NCI-H128 (cell line): ENCODE results near the gene DOCK11.
"Not testable (repeated sequence)": the region's sequence is repeated elsewhere in the genome, so short reads cannot be mapped to it uniquely, and the experiment has no call there.

Experiments
- DNase-seq: peaks from one replicate; lab custom pipeline; 2025; ENCODE audit not compliant: unreplicated experiment; lab: John Stamatoyannopoulos, UW

The DOCK11 gene

GRCh38 chrX:118730500-118731247 lies 235.1 kb downstream of the DOCK11 start:
- no peak for DNase-seq

DNA sequence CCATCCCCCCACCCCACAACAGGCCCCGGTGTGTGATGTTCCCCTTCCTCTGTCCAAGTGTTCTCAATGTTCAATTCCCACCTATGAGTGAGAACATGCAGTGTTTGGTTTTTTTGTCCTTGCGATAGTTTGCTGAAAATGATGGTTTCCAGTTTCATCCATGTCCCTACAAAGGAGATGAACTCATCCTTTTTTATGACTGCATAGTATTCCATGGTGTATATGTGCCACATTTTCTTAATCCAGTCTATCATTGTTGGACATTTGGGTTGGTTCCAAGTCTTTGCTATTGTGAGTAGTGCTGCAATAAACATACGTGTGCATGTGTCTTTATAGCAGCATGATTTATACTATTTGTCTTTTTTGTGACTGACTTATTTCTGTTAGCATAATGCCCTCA lies 236.9 kb downstream of the DOCK11 start:
- not testable (repeated sequence) for DNase-seq

- no peak for DNase-seq
These were observed 239.3 kb downstream of the DOCK11 start for GRCh38 chrX:118734909-118735308.
